Natural killer cell treated with Interleukin-12 subunit alpha and Interleukin-12 subunit beta and Interleukin-15 and Interleukin-18, amount 100 ng/mL, for 72 hours (primary cell): ENCODE data around the gene RPL13A. TPM values are rescaled to one million over a fixed set of nuclear protein-coding genes. Genes with fewer than 3 reads are reported as not detected.
"Not testable (repeated sequence)": the region's sequence is repeated elsewhere in the genome, so short reads cannot be mapped to it uniquely, and the experiment has no call there.

ENCODE experiments used
- ATAC-seq, 2 donors: fragments of 150-1000 bp; cut with Tn5 transposase in 1 of 2; sonication (Bioruptor Pico), chemical (Tn5 transposase) in 1 of 2; 2 replicates each; pipeline ENCODE4 v1.10.0; 2021
- DNase-seq: peaks from one replicate; pipeline ENCODE4 v3.0.0; 2022; ENCODE audit warnings: low spot score
- H3K27ac Mint-ChIP-seq, 2 donors: 1 replicate in 1 of 2; 2 replicates in 1 of 2; pipeline ENCODE4 v1.8.0; 2022; ENCODE audit warnings: mixed read lengths in 2 of 2, mild to moderate bottlenecking in 1 of 2, moderate library complexity in 1 of 2
- H3K27me3 Mint-ChIP-seq, 2 donors: 1 replicate in 1 of 2; 2 replicates in 1 of 2; pipeline ENCODE4 v1.8.0; 2022; ENCODE audit warnings: mixed read lengths in 2 of 2
- H3K36me3 Mint-ChIP-seq: one replicate; pipeline ENCODE4 v1.8.0; 2022; ENCODE audit warnings: mixed read lengths
- H3K4me1 Mint-ChIP-seq, 2 donors: 1 replicate in 1 of 2; 2 replicates in 1 of 2; pipeline ENCODE4 v1.8.0; 2022; ENCODE audit warnings: low read depth in 2 of 2, mixed read lengths in 2 of 2, mild to moderate bottlenecking in 1 of 2
- H3K4me3 Mint-ChIP-seq: one replicate; pipeline ENCODE4 v1.8.0; 2022; ENCODE audit warnings: mixed read lengths
- H3K9me3 Mint-ChIP-seq: 2 replicates; pipeline ENCODE4 v1.8.0; 2022; ENCODE audit warnings: mixed read lengths
- total RNA-seq, 2 donors: library from RNA; stranded (reverse); gene quantifications; one replicate each; pipeline ENCODE4 v1.2.3, GENCODE V29; 2022

RPL13A gene
- total RNA-seq, 2 donors from 2014 or later: 1,861 to 2,042 TPM

DNA sequence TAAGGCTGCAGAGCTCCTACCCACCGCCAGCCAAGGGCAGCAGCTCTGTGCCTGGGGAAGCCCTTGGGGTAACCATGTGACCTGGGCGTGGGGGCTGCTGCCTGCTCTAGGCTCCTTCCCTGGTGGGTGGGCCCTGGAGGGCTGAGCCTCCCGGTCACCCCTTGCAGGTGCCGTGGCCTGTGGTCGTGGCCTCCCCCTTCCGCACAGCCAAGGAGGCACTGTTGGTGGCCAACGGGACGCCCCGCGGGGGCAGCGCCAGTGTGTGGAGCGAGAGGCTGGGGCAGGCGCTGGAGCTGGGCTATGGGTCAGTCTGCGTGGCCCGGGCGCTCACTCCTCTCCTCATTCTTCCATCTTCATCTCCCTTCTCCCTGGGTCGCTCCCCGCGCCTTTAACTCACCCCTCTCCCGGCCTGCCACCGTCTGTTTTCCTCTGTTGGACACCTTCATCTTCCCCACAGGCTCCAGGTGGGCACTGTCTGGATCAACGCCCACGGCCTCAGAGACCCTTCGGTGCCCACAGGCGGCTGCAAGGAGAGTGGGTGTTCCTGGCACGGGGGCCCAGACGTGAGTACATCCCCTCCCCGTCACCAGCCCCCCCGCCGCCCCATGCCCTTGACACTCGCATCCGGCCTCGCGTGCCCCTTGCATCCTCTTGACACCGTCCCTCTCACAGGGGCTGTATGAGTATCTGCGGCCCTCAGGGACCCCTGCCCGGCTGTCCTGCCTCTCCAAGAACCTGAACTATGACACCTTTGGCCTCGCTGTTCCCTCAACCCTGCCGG is 23.3 kb upstream of the RPL13A start:
- peaks cover 8 to 9% of the 10 kb centered on the region in 2 donors for H3K4me1 Mint-ChIP-seq
- H3K27ac Mint-ChIP-seq: no peak overlapping the region
- no peak for DNase-seq
- no peaks in the 10 kb centered on the region for H3K36me3 Mint-ChIP-seq
- H3K9me3 Mint-ChIP-seq: no peaks in the 10 kb centered on the region
- no peaks in the 10 kb centered on the region for H3K27me3 Mint-ChIP-seq
- no peak for ATAC-seq
- no peak overlapping the region for H3K4me3 Mint-ChIP-seq

DNA sequence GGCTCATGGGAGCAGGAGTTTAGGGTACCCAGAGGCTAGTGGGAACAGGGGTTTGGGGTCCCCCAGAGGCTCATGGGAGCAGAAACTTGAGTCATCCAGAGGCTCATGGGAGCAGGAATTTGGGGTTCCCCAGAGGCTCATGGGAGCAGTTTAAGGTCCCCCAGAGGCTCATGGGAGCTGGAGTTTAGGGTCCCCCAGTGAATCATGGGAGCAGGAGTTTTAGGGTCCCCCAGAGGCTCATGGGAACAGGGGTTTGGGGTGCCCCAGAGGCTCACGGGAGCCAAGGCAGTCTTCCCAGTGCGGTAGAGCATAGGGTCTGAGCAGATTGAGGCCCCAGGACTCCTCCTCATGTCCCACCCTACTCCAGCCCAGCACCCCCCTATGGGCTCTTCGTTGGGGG is 22.0 kb upstream of the RPL13A start:
- H3K36me3 Mint-ChIP-seq: no peaks in the 10 kb centered on the region
- no peaks in the 10 kb centered on the region for H3K9me3 Mint-ChIP-seq
- H3K27ac Mint-ChIP-seq: no peak overlapping the region
- DNase-seq (no peak), ATAC-seq (no peak)
- H3K27me3 Mint-ChIP-seq: no peaks in the 10 kb centered on the region
- peaks cover 16 to 17% of the 10 kb centered on the region in 2 donors for H3K4me1 Mint-ChIP-seq
- H3K4me3 Mint-ChIP-seq: no peak overlapping the region

DNA sequence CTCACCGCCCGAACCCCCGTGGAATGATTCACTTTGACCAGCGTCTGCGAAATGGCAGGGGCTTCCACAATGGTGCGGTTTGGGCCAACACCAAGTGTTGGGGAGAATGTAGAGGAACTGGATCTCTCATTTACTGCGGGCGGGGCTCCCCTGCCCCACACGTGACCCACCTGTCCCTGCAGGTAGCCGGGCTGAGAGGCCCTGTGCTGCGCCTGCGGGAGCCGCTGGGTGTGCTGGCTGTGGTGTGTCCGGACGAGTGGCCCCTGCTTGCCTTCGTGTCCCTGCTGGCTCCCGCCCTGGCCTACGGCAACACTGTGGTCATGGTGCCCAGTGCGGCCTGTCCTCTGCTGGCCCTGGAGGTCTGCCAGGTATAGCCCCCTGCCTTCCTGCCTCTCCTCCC is 19.2 kb upstream of the RPL13A start:
- peaks cover 24 to 28% of the 10 kb centered on the region in 2 donors for H3K4me1 Mint-ChIP-seq
- ATAC-seq: no peak
- no peak overlapping the region for H3K4me3 Mint-ChIP-seq
- no peak for DNase-seq
- H3K9me3 Mint-ChIP-seq: no peaks in the 10 kb centered on the region
- H3K27ac Mint-ChIP-seq: peak overlapping the region in 1 of 2 donors; percentile 80
- H3K27me3 Mint-ChIP-seq: no peaks in the 10 kb centered on the region
- no peaks in the 10 kb centered on the region for H3K36me3 Mint-ChIP-seq

DNA sequence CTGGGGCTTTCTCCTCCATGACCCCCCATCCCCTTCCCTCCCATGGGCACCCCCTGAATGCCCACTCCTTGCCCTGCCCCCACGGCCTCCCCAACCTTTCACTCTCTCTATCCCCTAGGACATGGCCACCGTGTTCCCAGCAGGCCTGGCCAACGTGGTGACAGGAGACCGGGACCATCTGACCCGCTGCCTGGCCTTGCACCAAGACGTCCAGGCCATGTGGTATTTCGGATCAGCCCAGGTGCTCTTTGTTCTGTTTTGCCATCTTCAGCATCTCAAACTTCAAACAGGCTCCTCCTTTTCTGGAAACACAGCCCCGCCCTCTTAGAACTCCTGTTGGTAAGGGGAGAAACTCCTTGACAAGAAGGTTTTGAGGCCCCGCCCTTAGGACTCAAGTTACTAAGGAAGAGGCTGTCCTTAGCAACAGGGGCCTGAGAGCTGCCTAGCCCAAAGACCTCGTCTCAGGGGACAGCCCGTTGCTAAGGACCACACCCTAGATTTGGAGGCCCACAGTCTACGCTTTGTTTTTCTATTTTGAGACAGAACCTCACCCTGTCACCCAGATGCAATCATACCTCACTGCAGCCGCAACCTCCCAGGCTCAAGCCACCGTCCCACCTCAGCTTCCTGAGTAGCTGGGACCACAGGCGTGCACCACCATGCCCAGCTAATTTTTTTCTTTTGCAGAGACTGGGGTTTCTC is 18.5 kb upstream of the RPL13A start:
- peak overlapping the region; percentile 78 for H3K4me3 Mint-ChIP-seq
- no peaks in the 10 kb centered on the region for H3K9me3 Mint-ChIP-seq
- no peaks in the 10 kb centered on the region for H3K27me3 Mint-ChIP-seq
- peak overlapping the region; percentile 80 to 87 for H3K27ac Mint-ChIP-seq
- no peaks in the 10 kb centered on the region for H3K36me3 Mint-ChIP-seq
- peaks cover 24 to 33% of the 10 kb centered on the region in 2 donors for H3K4me1 Mint-ChIP-seq
- peak; percentile 69 to 83 for ATAC-seq
- peak; percentile 82 for DNase-seq

DNA sequence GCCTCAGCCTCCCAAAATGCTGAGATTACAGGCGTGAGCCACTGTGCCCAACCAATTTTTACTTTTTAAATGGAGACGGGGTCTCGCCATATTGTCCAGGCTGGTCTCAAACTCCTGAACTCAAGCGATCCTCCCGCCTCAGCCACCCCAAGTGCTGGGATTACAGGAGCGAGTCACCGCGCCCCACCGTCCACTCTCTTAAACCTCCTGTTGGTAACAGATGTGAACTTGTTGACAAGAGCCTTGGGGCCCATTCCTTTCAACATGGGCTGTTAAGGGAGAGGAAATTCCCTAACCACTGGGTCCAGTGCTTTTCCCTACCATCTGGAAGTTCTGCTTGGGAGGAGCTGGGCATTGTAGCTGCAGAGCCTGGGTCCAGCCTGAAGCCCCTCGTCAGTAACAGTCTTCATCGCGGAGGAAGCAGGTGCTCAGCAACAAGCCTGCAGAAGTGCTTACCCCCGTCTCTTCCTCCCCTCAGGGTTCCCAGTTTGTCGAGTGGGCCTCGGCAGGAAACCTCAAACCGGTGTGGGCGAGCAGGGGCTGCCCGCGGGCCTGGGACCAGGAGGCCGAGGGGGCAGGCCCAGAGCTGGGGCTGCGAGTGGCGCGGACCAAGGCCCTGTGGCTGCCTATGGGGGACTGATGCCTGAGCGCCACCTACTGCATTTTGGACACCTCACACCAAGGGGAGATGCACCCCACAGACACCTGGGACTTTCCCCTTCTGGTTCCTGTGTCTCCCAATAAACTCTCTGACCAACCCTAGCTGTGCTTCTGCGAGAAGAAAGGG is 17.4 kb upstream of the RPL13A start:
- H3K4me3 Mint-ChIP-seq: peak overlapping the region; percentile 79
- peaks cover 28 to 43% of the 10 kb centered on the region in 2 donors for H3K4me1 Mint-ChIP-seq
- ATAC-seq: peak; percentile 85 to 93

GRCh38 chr19:49470615-49470978 is 16.8 kb upstream of the RPL13A start:
- Mint-ChIP-seq H3K27ac (peak overlapping the region; percentile 80 to 82), H3K36me3 (no peaks in the 10 kb centered on the region), H3K27me3 (no peaks in the 10 kb centered on the region), H3K9me3 (no peaks in the 10 kb centered on the region), H3K4me3 (peak overlapping the region; percentile 79), H3K4me1 (peaks cover 34 to 48% of the 10 kb centered on the region in 2 donors)
- ATAC-seq: no peak
- DNase-seq: no peak

More for the DNA sequence above, 17.4 kb upstream of the RPL13A start:
- DNase-seq: peak; percentile 99
- H3K27ac Mint-ChIP-seq: peak overlapping the region; percentile 80 to 82
- H3K27me3 Mint-ChIP-seq: no peaks in the 10 kb centered on the region
- no peaks in the 10 kb centered on the region for H3K36me3 Mint-ChIP-seq
- H3K9me3 Mint-ChIP-seq: no peaks in the 10 kb centered on the region

DNA sequence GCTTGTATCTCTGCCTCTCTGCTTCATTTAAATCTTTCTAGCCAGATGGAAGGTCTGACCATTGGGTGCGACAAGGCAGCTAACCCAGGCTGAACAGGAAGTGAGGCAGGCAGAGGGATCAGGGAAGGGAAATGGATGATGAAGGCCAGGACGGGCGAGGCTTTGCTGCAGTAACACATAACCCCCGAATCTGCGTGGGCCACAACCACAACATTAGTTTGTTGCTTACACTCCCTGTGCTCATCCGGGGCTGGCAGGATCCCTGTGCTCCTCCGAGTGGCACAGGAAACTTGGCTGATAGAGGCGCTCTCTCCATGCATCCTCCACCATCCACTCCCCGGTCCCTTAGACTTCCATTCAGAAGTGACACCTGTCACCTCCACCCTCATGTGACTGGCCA is 14.5 kb upstream of the RPL13A start:
- H3K27me3 Mint-ChIP-seq: no peaks in the 10 kb centered on the region
- peak overlapping the region; percentile 89 for H3K4me3 Mint-ChIP-seq

GRCh38 chr19:49473501-49473867 is 13.9 kb upstream of the RPL13A start:
- not testable (repeated sequence) for ATAC-seq, H3K27me3 Mint-ChIP-seq, H3K9me3 Mint-ChIP-seq, DNase-seq, H3K36me3 Mint-ChIP-seq
- Mint-ChIP-seq H3K4me1 (peaks cover 42 to 53% of the 10 kb centered on the region in 2 donors), H3K27ac (peak overlapping the region; percentile 91 to 99), H3K4me3 (peak overlapping the region; percentile 89)

More for the DNA sequence above, 14.5 kb upstream of the RPL13A start:
- no peak for ATAC-seq
- no peak for DNase-seq
- Mint-ChIP-seq H3K4me1 (peaks cover 43 to 55% of the 10 kb centered on the region in 2 donors), H3K36me3 (no peaks in the 10 kb centered on the region), H3K27ac (peak overlapping the region; percentile 91 to 99), H3K9me3 (no peaks in the 10 kb centered on the region)

- no peaks in the 10 kb centered on the region for H3K9me3 Mint-ChIP-seq
- DNase-seq: peak; percentile 94
- peaks cover 37 to 48% of the 10 kb centered on the region in 2 donors for H3K4me1 Mint-ChIP-seq
- ATAC-seq: peak; percentile 80 to 83
- peak within 1 kb of the TSS; percentile 91 to 99 for H3K27ac Mint-ChIP-seq
- H3K27me3 Mint-ChIP-seq: no peaks in the 10 kb centered on the region
- H3K4me3 Mint-ChIP-seq: peak within 1 kb of the TSS; percentile 89
- no peaks in the 10 kb centered on the region for H3K36me3 Mint-ChIP-seq
These were observed 13.4 kb upstream of the RPL13A start, which contains the start of gene FLT3LG for GRCh38 chr19:49473868-49474541. Gene FLT3LG, plus strand, starts transcription at chr19:49474215. Its CDS starts 425 bp downstream, at chr19:49474640.

GRCh38 chr19:49474542-49474924 is 12.9 kb upstream of the RPL13A start:
- no peaks in the 10 kb centered on the region for H3K27me3 Mint-ChIP-seq
- DNase-seq (no peak), ATAC-seq (no peak)
- H3K4me3 Mint-ChIP-seq: peak overlapping the region; percentile 89
- peak overlapping the region; percentile 91 to 99 for H3K27ac Mint-ChIP-seq
- H3K9me3 Mint-ChIP-seq: no peaks in the 10 kb centered on the region
- peaks cover 33 to 45% of the 10 kb centered on the region in 2 donors for H3K4me1 Mint-ChIP-seq
- H3K36me3 Mint-ChIP-seq: no peaks in the 10 kb centered on the region

- Mint-ChIP-seq H3K36me3 (no peaks in the 10 kb centered on the region), H3K4me3 (peak overlapping the region; percentile 89), H3K27ac (peak overlapping the region; percentile 91 to 99), H3K4me1 (peaks cover 27 to 38% of the 10 kb centered on the region in 2 donors), H3K27me3 (no peaks in the 10 kb centered on the region), H3K9me3 (no peaks in the 10 kb centered on the region)
- DNase-seq (no peak), ATAC-seq (no peak)
These were observed 12.1 kb upstream of the RPL13A start for GRCh38 chr19:49475191-49475917.

DNA sequence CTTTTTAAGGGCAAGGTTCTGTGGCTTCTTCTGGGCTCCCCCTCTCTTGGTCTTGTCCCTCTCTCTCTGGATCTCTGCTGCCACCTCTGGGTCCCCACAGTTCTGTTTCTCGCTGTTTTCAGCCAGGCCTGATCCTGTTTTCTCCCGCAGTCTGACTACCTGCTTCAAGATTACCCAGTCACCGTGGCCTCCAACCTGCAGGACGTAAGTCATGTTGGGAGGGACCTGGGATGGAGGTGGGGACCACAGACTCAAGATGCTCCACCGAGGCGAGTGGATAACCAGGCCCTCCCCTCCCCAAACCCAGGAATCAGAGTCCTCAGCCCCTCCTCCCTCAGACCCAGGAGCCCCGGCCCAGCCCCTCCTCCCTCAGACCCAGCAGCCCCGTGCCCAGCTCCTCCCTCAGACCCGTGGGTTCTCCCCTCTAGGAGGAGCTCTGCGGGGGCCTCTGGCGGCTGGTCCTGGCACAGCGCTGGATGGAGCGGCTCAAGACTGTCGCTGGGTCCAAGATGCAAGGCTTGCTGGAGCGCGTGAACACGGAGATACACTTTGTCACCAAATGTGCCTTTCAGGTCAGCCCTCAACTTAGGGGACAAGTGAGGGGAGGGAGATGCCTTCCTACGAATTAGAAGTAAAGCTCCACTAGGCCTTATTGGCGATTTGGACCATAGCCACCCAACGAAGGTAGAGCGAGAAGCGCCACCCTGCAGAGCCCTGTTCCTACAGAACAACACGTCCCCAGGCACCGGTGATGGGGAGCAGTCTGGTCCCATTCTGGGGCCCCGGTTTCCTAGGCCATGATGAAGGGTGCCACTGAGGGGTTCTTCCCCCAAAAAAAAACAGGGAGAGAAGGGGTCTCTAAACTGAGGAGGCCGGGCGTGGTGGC is 11.2 kb upstream of the RPL13A start:
- H3K4me3 Mint-ChIP-seq: peak overlapping the region; percentile 89
- ATAC-seq (peak in 1 of 2 donors; percentile 41), DNase-seq (peak; percentile 62)
- no peaks in the 10 kb centered on the region for H3K9me3 Mint-ChIP-seq
- no peaks in the 10 kb centered on the region for H3K36me3 Mint-ChIP-seq
- no peaks in the 10 kb centered on the region for H3K27me3 Mint-ChIP-seq
- H3K27ac Mint-ChIP-seq: peak overlapping the region; percentile 91 to 99
- H3K4me1 Mint-ChIP-seq: peaks cover 19 to 33% of the 10 kb centered on the region in 2 donors
